DMS153 treated with DMSO at 0.1 percent for 48 hours (cell line): ENCODE measurements around the gene CDH8.
"Not testable (repeated sequence)": the region's sequence is repeated elsewhere in the genome, so short reads cannot be mapped to it uniquely, and the experiment has no call there.

Experiments
- DNase-seq: peaks from one replicate; lab custom pipeline; 2025; ENCODE audit not compliant: unreplicated experiment; lab: John Stamatoyannopoulos, UW

CDH8 gene

GRCh38 chr16:61797296-61797795 lies 238.9 kb downstream of the CDH8 start:
- no peak for DNase-seq

DNA sequence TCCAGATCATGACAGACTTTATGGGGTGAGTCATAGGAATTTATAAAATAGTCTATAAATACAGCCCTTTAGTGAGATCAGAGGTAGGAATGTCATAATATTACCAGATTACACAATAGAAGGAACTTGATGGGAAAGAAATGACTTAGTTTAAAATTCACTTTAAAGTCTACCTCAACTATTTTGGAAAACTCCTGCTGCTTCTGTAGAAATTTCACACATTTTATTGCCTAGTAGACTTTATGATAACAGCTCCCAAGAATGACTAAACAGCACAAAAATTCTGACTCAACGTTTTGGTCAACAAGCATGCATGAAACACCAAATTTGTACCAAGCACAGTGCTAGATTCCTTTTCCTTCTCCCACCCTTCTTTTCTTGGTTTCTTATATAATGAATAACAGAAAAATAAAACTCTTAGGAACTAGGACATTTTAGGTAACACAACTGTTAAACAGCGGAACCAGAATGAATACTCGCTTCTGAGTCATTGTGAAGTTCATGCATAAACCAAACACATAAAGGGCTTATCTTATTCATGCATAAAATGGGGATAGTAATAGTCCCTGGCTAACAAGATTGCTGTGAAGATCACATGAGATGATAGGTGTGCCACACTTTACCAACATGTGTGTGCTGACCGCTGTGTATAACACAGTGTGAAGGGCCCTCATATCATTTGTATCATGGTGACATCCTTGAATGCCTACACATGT lies 243.9 kb downstream of the CDH8 start:
- DNase-seq = no peak

GRCh38 chr16:61791464-61791863 lies 244.8 kb downstream of the CDH8 start:
- no peak for DNase-seq

GRCh38 chr16:61781855-61782254 lies 254.4 kb downstream of the CDH8 start:
- DNase-seq = not testable (repeated sequence)

DNA sequence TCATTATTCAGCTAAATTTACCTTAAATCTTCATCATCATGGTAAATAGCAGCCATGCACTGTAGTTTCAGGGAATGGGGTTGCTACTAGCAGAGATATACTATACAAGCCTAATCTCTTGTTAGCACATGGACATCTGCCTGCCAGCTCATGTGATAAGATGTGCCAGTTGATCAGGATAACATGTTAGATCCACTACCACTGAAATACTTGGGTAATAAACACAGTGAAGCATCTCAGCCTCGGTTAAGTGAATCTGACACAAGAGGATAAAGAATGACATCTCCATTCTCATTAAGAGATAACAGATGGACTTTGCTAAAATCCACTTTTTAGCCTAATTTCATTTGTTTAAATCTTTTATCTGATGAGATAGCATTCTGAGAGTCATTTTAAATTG lies 256.1 kb downstream of the CDH8 start:
- DNase-seq = no peak

- DNase-seq = no peak
Observed at GRCh38 chr16:61770301-61770700, 265.9 kb downstream of the CDH8 start.

- DNase-seq = no peak
Observed at GRCh38 chr16:61763991-61764390, 272.2 kb downstream of the CDH8 start.

GRCh38 chr16:61763013-61763412 lies 273.2 kb downstream of the CDH8 start:
- DNase-seq = no peak

- no peak for DNase-seq
Observed at GRCh38 chr16:61730997-61731396, 305.2 kb downstream of the CDH8 start.

DNA sequence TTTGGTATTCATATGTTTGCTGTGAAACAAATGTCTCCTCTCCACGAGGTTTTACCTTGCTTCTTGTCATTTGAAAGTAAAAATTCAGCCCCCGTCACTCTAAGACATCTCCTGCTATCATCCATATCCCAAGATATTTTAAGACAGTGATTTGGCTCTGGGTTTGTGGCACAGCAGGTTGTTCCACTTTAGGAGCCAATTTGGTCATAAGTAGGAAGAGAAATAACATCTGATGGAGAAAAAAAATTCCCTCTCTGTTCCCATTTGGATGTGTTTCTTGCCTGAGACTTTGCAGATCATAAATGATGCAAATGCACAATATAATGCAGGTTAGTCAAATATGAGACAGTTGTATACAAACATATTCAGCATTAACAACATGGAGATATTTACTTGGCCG lies 309.5 kb downstream of the CDH8 start:
- no peak for DNase-seq

- DNase-seq = no peak
Observed at GRCh38 chr16:61726125-61726524, 310.1 kb downstream of the CDH8 start.

- DNase-seq = no peak
Observed at GRCh38 chr16:61721544-61721943, 314.7 kb downstream of the CDH8 start.

DNA sequence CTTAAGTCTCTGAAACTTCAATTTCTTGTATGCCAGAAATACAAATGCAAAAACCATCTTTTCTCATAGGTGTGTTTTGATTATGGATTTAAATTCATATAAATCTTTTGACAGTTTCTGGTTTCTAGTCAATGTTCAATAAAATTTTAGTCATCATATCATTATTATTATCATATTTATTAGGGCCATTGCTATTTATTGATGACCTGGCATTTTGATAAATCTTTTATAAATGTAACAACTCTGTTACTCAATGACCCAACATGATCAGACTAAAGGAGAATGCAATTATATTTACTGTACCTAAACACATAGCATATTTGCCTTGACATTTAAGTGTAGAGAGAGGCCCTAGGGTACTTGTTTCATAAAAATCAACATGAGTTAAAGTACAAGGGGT lies 320.8 kb downstream of the CDH8 start:
- no peak for DNase-seq

- no peak for DNase-seq
Observed at GRCh38 chr16:61713787-61714186, 322.5 kb downstream of the CDH8 start.

- not testable (repeated sequence) for DNase-seq
Observed at GRCh38 chr16:61699640-61700039, 336.6 kb downstream of the CDH8 start.

- no peak for DNase-seq
Observed at GRCh38 chr16:61684541-61684940, 351.7 kb downstream of the CDH8 start.

GRCh38 chr16:61681673-61682072 lies 354.6 kb downstream of the CDH8 start:
- DNase-seq = no peak

DNA sequence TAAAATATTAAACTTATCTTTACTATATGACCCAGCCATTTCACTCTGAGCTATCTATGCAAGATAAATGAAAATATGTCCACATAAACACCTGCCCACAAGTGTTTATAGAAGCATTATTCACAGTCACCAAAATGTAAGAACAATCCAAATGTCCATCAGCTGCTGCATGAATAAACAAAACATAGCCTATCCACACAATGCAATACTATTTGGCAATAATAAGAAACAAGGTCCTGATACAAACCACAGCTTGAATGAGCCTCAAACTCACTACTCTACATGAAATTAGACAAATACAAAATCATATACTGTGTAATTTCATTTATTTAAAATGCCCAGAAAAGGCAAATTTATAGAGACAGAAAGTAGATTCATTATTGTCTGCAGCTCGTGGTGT lies 355.1 kb downstream of the CDH8 start:
- no peak for DNase-seq

- no peak for DNase-seq
Observed at GRCh38 chr16:61678182-61678581, 358.1 kb downstream of the CDH8 start.

DNA sequence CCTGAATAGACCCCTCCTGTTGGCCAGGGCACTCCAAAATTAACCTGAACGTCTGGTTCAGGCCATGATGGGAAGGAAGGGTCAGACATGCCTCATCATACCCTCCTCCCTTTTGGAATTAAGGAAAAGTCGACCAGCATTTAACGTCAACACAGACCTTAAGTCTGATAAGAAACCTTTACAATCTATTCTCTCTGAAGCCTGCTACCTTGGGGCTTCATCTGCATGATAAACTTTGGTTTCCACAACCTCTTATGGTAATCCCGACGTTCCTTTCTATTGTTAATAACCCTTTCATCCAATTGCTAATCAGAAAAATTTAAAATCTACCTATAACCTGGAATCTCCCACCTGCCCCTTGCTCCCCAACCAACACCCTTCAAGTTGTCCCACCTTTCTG lies 358.5 kb downstream of the CDH8 start:
- no peak for DNase-seq

DNA sequence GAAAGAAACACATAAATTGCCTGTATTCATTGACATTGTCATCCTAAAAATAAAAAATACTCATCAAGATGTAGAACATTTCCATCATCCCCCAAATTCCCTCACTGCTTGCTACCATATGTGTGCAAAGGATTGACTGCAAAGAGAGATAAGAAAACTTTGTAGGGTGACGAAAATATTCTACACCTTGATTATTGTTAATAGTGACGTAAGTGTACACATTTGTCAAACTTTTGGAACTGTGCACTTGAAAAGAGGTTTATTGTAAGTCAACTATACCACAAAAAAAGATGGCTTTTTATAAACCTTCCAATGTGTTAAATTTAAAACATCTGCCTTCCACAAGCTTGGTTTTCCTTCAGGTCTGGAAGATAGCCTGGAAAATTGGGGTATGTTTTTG lies 359.5 kb downstream of the CDH8 start:
- DNase-seq = no peak

DNA sequence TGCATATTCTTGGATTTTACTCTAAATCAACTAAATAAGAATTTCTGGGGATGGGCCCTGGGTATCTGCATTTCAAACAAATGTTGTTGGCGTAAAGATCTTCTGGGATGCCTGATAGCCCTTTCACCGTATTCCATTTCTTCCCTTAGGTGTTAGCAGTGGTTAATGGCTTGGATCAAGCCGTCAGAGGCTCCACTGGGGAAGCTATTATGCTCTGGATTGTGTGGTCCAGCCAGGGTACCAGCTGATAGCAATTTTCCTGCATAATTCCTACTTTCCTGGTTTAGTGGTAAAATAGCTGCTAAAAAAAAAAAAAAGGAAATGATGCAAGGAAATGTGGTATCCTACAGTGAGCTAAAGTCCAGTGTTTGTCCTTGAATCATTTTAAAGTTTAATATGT lies 365.1 kb downstream of the CDH8 start:
- DNase-seq = no peak

- DNase-seq = no peak
Observed at GRCh38 chr16:61665512-61665911, 370.7 kb downstream of the CDH8 start.
